ENCODE results near the gene ZYG11A.

DNA sequence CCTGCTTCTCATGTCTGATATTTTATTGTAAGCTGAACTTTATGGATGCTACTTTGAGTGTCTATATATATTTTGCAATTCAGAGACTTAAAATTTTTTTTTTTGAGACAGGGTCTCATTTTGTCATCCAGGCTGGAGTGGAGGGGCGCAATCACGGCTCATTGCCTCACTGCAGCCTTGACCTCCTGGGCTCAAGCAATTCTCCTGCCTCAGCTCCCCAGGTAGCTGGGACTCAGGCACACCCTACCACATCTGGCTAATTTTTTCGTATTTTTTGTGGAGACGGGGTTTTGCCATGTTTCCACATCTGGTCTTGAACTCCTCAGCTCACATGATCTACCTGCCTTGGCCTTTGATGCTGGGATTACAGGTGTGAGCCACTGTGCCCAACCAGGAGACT, 8.4 kb downstream of the ZYG11A start:
- no peak for TF ChIP-seq EP300 (IDR thresholded peaks at IDR 0.05)
- no peak for TF ChIP-seq POLR2A (IDR thresholded peaks at IDR 0.05)
- TF ChIP-seq, protein P1, sequence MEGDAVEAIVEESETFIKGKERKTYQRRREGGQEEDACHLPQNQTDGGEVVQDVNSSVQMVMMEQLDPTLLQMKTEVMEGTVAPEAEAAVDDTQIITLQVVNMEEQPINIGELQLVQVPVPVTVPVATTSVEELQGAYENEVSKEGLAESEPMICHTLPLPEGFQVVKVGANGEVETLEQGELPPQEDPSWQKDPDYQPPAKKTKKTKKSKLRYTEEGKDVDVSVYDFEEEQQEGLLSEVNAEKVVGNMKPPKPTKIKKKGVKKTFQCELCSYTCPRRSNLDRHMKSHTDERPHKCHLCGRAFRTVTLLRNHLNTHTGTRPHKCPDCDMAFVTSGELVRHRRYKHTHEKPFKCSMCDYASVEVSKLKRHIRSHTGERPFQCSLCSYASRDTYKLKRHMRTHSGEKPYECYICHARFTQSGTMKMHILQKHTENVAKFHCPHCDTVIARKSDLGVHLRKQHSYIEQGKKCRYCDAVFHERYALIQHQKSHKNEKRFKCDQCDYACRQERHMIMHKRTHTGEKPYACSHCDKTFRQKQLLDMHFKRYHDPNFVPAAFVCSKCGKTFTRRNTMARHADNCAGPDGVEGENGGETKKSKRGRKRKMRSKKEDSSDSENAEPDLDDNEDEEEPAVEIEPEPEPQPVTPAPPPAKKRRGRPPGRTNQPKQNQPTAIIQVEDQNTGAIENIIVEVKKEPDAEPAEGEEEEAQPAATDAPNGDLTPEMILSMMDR (IDR thresholded peaks at IDR 0.05) = no peak
